Renal pelvis (tissue), 4 donors: Measurements from ENCODE around the gene TMIE. TPM values are rescaled to one million over a fixed set of nuclear protein-coding genes. Genes with fewer than 3 reads are reported as not detected.

ENCODE experiments used
- DNase-seq: peaks from one replicate; pipeline ENCODE4 v3.0.0-alpha.2; 2013
- polyA plus RNA-seq, 3 donors: library from polyadenylated mRNA; unstranded; fragments of 120-200 nt; gene quantifications; one replicate each; pipeline ENCODE4 v1.2.1, GENCODE V29; 2013; ENCODE audit not compliant: insufficient read length in 3 of 3

The TMIE gene
- polyA plus RNA-seq, 3 donors, result 0.90 to 1.3 (median 0.95) TPM

GRCh38 chr3:46668116-46668515 lies 33.1 kb upstream of the TMIE start:
- DNase-seq, result no peak

- DNase-seq, result no peak
These were observed 32.6 kb upstream of the TMIE start for GRCh38 chr3:46668591-46668990.

- DNase-seq, result no peak
These were observed 31.8 kb upstream of the TMIE start for GRCh38 chr3:46669191-46669999.

- no peak for DNase-seq
These were observed 30.9 kb upstream of the TMIE start for GRCh38 chr3:46670000-46670890.

GRCh38 chr3:46670891-46671427 lies 30.2 kb upstream of the TMIE start:
- no peak for DNase-seq

GRCh38 chr3:46671541-46672348 lies 29.4 kb upstream of the TMIE start:
- DNase-seq, result no peak

GRCh38 chr3:46672349-46672695 lies 28.9 kb upstream of the TMIE start:
- no peak for DNase-seq

GRCh38 chr3:46673151-46674030 lies 27.8 kb upstream of the TMIE start:
- no peak for DNase-seq

GRCh38 chr3:46674031-46674845 lies 27.0 kb upstream of the TMIE start:
- no peak for DNase-seq

- DNase-seq, result no peak
These were observed 25.8 kb upstream of the TMIE start for GRCh38 chr3:46675426-46675825.

- DNase-seq, result no peak
These were observed 25.2 kb upstream of the TMIE start for GRCh38 chr3:46675843-46676567.

- DNase-seq, result no peak
These were observed 24.4 kb upstream of the TMIE start for GRCh38 chr3:46676601-46677410.

GRCh38 chr3:46677411-46677726 lies 23.8 kb upstream of the TMIE start:
- no peak for DNase-seq

- no peak for DNase-seq
These were observed 22.9 kb upstream of the TMIE start for GRCh38 chr3:46678280-46678679.

GRCh38 chr3:46679681-46680080 lies 21.5 kb upstream of the TMIE start:
- no peak for DNase-seq

- no peak for DNase-seq
These were observed 20.8 kb upstream of the TMIE start for GRCh38 chr3:46680298-46680826.

GRCh38 chr3:46681387-46681786 lies 19.8 kb upstream of the TMIE start:
- DNase-seq, result no peak

GRCh38 chr3:46681856-46682540 lies 19.2 kb upstream of the TMIE start:
- no peak for DNase-seq
